ENCODE results near the gene CCDC15.
A peak's percentile ranks its signal among the peaks of the same experiment; 100 is the strongest.

Gene CCDC15

GRCh38 chr11:125069008-125069407 lies 115.0 kb downstream of the CCDC15 start:
- peak; percentile 36 to 49 (median 40) for DNase-seq

DNA sequence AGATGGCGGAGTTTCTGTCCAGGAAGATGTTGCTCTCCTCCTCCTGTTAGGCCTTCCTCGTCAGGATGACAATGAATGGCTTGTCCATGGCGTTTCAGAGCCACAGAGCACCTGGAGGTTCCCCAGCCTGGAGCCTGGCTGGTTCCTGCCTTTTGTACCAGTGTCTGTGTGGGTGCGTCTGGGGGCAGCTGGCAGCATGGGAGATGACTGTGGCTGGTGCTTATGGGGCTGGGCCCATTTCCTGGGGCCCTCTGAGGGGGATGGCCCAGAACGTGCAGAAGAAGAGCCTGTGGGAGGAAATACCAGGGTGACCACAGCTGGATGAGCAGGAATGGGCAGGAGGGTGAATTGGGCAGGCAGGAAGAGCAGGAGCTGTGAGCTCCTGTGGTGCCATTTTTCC lies 115.8 kb downstream of the CCDC15 start:
- DNase-seq, result peak; percentile 49 to 54 (median 50)

DNA sequence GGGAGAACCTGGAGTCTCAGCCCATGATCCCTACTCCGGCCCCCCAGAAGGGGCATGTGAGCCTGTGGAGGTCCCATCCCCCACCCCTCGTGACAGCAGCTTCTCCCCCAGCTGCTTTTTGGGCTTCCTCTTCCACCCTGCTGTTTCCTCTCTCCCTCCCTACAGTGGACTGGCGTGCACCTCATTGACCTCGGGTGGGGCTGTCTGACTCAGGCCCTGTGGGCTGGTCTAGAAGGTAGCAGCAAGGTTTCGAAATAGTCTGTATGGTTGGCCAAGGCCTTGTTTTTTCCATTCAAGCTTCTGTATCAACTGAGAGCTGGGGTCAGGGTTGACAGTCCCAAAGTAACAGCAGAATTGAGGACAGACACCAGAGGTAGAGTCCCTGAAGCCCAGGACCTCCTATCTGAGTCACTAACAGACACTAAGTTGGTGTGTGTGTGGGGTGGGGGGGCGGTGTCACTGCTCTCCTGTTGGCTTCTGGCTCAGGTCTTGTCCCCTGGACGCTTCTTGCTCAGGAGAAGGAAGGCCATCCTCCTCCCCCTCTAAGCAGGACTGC lies 116.8 kb downstream of the CCDC15 start:
- peak; percentile 85 to 89 (median 86) for DNase-seq

DNA sequence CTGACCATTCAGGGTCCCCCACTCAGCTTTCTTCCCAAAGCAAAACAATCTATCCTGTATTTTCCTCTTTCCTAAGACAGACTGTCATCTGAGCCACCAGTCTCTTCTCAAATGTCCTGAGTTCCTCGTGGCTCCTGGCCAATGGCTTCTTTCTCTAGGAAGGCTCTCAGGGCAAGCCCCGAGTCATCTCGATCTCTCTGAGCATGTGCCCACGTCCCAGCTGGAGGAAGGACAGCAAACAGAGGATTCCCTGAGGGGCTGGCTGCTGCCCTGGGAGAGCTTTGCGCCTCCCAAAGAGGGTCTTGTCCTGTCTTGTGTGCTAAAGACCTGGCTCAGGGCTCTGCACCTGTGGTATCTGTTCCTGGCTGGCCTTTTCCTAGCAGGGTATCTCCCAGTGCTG lies 117.4 kb downstream of the CCDC15 start:
- peak; percentile 36 to 70 (median 58) for DNase-seq

DNA sequence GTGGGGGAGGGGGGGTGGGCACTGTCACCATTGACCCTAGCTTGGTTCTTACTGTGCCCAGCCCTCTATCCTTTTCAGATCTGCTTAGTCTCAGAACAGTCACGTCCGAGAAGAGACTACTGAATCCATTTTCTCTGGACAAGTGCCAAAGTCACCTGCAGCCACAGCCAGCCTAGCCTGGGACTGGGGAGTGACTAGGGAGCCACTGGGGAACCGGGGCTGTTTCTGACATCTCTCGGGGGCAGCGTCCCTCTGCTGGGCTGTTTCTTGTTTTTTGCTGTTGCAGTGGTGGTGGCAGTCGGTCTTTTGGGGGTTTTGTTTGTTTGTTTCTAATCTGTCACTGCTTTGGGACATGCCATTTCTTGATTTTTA lies 117.8 kb downstream of the CCDC15 start:
- no peak for DNase-seq

GRCh38 chr11:125072218-125072960 lies 118.4 kb downstream of the CCDC15 start:
- peak; percentile 82 to 88 (median 83) for DNase-seq

DNA sequence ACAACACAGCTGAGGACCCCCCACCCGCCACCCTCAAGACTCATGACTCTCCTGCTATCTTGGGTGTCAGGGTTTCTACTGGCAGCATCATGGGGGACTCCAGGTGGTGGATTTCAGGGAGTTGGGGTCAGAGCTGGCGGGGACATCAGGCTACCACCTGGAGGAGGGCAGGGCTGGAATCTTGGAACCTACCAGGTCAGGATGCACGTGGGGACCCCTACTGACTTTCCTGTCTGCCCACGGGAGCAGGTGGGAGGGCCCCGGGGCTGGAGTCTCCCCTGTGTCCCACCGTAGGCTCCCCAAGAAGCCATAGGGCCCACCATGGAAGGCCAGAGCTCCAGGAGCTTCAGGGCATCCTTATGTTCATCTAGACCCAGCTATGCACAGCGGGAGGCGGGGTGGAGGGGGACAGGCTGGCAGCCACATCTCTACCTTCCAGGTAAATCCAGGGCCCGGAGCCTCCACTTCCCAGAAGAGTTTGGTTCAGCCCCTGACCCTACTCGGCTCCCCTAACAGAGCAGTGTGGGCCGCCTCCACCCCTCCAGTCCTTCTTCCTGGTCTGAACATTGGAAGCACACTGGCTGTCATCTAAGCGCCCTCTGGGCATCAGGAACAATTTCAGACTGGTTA lies 119.1 kb downstream of the CCDC15 start:
- DNase-seq, result no peak

GRCh38 chr11:125073616-125074483 lies 119.8 kb downstream of the CCDC15 start:
- DNase-seq, result no peak

- DNase-seq, result no peak
Observed at GRCh38 chr11:125074511-125075241, 120.7 kb downstream of the CCDC15 start.

- DNase-seq, result no peak
Observed at GRCh38 chr11:125075242-125075625, 121.2 kb downstream of the CCDC15 start.

DNA sequence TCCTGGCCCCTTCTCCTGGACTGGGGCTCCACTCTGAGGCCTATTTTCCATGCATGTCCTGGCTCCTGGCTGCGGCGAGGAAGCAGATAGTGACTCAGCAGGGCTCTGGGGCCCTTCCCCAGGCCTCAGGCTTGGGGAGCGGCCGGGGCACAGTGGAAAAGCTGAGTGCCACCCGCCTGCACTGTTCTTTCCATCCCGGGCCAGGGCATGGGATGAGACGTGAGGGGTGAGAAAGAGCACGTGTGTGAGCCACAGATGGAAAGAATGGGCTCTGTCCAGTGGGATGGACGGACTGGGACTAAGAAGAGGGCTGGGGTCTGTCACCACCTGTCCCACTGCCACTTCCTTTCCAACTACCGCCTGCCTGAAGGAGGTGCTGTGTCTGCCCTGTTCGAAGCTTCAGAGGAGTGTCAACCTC lies 121.9 kb downstream of the CCDC15 start:
- DNase-seq, result peak; percentile 24 to 55 (median 28)

GRCh38 chr11:125076378-125076945 lies 122.5 kb downstream of the CCDC15 start:
- DNase-seq, result no peak

DNA sequence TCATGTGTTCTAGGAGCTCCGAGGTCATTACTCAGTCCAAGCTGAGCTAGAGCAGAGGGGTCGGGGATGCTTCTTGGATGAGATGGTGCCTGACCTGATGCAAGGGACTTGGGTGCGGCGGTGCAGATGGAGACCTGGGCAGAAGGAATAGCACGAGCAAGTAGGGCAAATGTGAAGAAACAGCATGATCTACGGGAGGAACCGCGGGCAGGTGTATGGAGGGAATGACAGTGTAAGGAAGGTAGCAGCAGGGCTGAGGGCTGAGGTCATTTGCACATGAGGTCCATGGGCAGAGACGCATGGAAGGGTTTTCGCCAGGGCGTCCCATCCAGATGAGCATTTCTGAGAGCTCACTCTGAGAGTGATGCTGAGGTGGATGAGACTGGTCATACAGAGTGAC lies 124.0 kb downstream of the CCDC15 start:
- DNase-seq, result no peak

DNA sequence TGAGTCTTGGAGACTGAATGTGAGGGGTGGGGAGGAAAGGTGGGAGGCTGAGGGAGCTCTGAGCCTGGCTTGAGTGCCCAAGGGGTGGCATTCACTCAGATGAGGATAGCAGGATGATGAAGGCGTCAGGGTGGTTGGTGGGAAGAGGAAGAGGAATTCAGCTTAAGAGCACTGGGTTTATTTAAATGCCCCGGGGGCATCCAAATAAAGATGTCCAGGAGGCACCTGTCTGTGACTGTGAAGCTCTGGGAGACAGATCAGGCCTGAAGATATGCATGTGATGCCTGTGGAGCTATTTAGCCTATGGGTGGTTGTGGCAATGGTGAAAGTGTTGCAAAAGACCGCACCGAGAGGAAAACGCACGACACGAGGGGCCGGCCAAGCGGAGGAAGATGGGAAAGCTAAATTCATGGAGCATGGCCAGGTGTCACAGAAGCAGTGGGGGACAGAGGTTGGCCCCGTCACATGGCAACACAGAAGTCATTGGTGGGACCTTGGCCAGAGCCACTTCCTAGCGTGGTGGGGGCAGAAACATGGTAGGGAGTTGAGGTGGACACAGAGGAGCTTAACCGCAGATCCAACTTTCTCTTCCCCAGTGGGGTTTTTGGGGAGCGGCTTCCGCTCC lies 124.6 kb downstream of the CCDC15 start:
- no peak for DNase-seq

- peak in 2 of 3 donors; percentile 27 to 53 for DNase-seq
Observed at GRCh38 chr11:125079151-125079877, 125.3 kb downstream of the CCDC15 start.

- no peak for DNase-seq
Observed at GRCh38 chr11:125079878-125080530, 126.0 kb downstream of the CCDC15 start.

DNA sequence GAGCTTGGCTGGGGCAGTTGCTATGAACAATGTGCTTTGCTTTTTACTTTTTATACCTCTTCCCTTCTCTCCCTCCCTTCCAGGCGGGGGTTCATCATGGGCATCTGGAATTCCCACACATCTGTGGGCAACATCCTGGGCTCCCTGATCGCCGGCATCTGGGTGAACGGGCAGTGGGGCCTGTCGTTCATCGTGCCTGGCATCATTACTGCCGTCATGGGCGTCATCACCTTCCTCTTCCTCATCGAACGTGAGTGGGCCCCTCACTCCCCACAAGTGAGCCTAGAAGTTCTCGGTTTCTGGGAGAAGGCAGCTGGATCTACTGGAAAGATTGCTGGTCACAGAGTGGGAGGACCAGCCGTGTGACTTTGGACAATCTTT lies 126.5 kb downstream of the CCDC15 start:
- no peak for DNase-seq

DNA sequence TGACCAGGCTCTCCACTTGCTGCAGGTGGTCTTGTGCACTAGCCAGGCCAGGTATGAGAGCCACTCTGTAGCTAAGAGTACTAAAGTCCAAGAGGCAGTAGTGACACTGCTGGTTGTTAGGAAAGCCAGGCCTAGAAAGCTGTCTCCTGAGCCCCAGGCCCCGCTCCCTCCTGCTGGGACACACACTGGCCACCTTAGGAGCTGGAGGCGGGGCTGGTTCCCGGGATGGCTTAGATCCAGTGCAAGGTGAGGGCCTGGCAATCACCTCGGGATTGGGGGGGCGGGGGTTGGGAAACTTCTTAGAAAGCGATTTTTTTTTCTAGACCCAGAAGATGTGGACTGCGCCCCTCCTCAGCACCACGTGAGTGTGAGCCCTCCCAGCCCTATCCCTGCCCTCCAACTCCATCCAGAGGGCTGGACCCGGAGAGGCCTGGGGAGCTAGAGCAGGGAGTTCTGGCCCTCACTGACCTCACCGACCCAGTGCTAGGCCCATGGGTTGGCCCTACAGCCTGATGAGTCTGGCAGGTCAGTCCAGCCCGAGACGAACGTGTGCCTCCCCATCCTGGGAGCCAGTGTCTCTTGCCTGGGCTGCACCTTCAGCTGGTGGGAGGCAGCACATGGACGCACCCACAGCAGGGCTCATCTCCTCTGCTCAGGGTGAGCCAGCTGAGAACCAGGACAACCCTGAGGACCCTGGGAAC lies 127.2 kb downstream of the CCDC15 start:
- no peak for DNase-seq

- no peak for DNase-seq
Observed at GRCh38 chr11:125082040-125082439, 128.0 kb downstream of the CCDC15 start.

Measured in suppressor macrophage treated with lipopolysaccharide for 1 hour (primary cell).